Effector CD8-positive, alpha-beta T cell (primary cell): ENCODE data around the gene SBF2.
"Not testable (repeated sequence)": the region's sequence is repeated elsewhere in the genome, so short reads cannot be mapped to it uniquely, and the experiment has no call there.

Experiments used
- DNase-seq: peaks from one replicate; lab custom pipeline; 2025; lab: John Stamatoyannopoulos, UW

SBF2 gene

DNA sequence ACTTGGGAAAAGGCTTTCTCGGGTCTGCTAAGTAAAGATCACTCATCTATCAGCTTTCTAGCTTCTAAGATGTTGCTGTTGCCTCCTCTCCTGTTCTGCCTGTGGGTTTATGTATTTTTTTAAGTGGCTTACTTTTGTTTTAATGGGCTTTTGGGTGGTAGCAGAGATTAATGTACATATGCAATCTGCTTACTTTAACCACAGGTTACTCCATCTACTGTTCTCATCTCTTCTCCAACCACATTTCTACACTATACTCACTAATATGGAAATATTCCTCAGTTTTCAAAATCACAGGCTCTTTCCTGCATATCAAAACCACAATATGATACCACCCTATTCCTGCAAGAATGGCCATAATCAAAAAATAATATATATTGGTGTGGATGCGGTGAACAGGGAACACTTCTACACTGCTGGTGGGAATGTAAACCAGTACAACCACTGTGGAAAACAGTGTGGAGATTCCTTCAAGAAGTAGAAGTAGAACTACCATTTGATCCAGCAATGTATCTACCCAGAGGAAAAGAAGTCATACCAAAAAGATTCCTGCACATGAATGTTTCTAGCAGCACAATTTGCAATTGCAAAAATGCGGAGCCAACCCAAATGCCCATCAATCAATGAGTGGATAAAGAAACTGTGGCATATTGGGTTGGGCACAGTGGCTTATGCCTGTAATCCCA is 341.4 kb downstream of the SBF2 start:
- no peak for DNase-seq

DNA sequence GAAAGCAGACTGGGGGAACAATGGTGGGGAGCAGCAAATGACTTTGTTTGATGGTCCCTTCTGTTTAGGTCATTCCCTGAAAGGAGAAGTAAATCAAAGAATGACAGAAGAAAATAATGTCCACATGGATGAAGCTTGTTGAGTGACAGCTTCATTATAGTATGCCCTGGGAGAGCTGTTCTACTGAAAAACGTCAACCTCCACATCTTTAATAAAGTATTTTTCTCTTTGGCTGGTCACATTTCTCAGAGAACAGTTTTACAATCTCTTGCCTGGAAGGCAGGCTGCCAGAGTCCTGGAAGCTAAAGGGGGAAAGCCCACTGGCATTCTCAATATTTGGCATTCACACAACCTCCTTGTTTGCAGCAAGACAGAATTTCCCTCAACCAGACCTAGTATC is 342.2 kb downstream of the SBF2 start:
- DNase-seq, result no peak

DNA sequence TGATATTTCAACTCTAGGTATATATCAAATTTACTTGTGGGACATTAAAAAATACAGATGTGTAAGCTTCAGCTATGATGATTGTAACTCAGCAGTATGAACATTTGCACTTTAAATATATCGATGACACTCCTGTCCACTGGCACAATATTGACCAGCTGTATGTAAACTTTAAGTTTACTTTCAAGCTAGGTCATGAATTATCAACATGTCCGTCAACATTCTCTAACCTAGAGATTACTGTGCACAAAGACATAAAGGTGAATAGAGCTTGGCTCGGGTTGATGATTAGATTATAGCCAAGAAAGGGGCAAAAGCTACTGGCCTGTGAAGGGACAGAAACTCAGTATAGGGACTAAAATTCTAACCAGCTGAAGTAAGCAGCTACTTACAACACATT is 343.6 kb downstream of the SBF2 start:
- DNase-seq, result no peak

DNA sequence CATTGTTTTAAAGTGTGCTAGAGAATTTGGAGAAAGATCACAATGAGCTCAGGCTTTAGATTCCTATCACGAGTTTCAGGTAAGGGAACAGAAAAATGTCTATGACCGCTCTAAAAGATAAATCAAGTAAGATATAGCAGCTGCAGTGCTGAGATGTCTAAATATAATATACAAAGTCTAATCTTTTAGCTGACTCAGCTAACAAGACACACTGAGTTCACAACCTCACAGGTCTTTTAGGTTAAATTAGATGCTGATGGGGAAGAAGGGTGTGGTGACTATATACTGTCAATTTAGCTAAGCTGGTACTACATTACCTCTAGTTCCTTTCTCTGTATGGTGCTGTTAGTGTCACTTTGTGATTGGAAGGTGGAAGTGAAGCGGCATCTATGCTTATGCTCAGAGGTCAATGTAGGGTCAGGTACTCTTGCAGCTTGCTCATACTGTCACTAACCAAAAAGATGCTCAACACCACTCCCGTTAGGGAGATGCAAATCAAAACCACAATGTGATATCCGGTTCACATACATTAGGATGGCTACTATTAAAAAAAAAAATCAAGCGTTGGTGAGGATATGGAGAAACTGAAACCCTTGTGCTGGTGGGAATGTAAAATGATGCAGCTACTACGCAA is 346.7 kb downstream of the SBF2 start:
- no peak for DNase-seq

DNA sequence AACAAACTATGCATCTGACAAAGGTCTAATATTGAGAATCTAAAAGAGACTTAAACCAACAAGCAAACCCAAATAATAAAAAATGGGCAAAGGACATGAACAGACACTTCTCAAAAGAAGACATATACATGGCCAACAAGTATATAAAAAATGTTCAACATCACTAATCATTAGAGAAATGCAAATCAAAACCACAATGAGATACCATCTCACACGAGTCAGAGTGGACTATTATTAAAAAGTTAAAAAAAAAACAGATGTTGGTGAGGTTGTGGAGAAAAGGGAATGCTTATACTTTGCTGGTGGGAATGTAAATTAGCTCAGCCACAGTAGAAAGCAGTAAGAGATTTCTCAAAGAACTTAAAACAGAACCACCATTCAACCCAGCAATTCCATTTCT is 348.3 kb downstream of the SBF2 start:
- not testable (repeated sequence) for DNase-seq

DNA sequence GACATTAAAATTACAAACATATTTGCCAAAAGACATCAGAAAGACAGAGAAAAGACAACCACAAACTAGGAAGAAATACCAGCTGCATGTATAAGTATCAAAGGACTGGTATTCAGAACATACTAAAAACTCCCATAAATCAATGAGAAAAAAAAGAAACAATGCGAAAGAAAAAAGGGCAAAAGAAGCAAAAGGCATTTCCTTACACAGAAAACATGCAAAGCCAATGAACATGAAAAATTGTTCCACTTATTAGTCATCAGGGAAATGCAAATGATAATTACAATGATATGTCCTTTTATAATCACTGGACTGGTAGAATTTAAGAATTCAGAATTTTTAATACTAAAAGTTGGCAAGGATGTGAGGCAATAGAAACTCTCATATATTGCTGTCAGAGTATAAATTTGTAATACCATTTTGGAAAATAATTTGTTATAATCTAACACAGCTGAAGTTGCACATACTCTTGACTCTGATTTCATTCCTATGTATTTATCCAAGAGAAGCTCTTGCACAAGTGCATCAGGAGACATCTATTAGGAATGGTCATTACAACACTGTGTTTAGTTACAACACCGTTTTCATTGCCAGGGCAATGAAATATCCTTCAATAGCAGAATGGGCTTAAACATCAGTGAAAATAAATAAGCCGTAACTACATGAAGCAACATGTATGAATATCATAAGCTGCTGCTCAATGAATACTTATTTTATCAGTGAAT is 350.5 kb downstream of the SBF2 start:
- no peak for DNase-seq

DNA sequence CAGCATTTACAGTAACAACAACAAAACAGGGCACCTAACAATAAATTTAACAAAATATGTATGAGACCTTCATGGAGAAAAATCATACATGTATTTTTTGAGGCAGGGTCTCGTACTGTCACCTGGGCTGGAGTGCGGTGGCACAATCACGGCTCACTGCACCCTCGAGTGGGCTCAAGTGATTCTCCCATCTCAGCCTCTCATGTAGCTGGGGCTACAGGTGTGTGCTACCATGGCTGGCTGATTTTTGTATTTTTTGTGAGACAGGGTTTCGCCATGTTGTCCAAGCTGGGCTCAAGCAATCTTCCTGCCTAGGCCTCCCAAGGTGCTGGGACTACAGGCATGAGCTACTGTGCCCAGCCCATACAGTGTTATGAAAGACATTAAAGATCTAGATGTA is 352.0 kb downstream of the SBF2 start:
- DNase-seq, result no peak

DNA sequence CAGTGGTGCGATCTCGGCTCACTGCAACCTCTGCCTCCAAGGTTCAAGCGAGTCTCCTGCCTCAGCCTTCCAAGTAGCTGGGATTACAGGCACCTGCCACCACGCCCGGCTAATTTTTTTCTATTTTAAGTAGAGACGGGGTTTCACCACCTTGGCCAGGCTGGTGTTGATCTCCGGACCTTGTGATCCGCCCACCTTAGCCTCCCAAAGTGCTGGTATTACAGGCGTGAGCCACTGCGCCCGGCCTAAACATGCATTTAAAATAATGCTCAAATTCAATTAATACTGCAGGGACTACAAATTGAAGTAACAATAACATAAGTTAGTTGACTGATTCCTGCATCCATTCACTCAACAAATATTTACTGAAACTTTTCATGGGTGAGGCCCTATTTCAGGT is 354.9 kb downstream of the SBF2 start:
- not testable (repeated sequence) for DNase-seq

DNA sequence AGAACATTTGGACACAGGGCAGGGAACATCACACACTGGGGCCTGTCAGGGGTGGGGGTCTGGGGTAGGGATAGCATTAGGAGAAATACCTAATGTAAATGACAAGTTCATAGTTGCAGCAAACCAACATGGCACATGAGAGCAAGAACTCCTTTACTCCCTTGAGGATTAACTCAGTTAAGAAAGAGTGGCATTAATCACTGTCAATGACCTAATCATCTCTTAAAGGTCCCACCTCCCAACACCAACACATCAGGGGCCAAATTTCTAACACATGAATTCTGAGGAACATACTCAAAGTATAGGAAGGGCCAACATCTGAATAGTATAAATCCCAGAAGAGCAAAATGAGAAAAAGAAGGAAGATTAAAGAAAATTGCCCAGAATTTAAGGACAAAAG is 357.3 kb downstream of the SBF2 start:
- no peak for DNase-seq

DNA sequence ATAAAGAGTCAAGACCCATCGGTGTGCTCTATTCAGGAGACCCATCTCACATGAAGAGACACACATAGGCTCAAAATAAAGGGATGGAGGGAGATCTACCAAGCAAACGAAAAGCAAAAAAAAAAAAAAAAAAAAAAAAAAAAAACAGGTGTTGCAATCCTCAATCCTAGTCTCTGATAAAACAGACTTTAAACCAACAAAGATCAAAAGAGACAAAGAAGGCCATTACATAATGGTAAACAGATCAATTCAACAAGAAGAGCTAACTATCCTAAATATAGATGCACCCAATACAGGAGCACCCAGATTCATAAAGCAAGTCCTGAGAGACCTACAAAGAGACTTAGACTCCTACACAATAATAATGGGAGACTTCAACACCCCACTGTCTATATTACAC is 361.2 kb downstream of the SBF2 start:
- DNase-seq, result not testable (repeated sequence)

DNA sequence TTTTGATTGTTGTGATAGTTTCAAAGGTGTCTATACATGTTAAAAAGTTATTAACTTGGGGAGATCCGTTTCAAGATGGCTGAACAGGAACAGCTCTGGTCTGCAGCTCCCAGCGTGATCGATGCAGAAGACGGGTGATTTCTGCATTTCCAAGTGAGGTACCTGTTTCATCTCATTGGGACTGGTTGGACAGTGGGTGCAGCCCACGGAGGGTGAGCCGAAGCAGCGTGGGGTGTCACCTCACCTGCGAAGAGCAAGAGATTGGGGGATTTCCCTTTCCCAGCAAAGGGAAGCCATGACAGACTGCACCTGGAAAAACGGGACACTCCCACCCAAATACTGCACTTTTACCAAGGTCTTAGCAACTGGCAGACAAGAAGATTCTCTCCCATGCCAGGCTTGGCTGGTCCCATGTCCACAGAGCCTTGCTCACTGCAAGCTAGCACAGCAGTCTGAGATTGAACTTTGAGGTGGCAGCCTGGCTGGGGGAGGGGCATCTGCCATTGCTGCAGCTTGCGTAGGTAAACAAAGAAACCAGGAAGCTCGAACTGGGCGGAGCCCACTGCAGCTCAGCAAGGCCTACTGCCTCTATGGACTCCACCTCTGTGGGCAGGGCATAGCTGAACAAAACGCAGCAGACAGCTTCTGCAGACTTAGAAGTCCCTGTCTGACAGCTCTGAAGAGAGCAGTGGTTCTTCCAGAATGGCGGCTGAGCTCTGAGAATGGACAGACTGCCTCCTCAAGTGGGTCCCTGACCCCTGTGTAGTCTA is 363.3 kb downstream of the SBF2 start:
- DNase-seq, result not testable (repeated sequence)

DNA sequence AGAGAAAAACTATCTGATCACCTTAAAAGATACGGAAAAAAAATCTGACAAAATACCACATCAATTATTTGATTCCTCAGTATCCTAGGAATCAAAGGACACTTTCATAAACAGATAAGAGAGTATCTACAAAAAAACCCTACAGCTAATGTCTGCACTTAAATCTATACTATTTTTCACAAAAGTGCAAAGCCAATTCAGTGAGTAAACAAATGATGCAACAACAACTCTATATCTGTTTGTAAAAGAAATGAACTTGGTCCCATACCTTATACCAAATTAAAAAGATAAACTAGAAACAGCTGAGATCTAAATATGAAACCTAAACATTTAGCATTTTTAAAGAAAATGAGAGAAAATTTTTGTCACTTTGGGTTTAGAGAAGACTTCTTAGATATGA is 366.3 kb downstream of the SBF2 start:
- DNase-seq, result no peak

DNA sequence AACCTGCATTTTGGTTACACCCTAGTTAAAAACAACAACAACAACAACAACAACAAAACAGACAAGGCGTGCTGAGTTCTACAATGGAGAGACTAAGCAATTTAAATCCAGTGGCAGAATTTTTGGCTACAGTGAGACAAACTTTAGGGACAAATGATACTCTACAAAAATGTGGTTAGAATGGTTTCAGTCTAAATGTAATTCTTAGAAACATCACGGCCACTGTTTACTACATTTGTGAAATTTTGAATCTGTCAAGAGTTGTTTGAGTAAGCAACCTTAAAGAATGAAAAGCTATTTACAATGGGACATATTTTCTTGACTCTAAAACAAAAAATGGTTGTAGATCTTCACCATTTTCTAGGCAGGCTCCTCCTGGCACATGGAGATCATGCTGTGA is 370.7 kb downstream of the SBF2 start:
- DNase-seq, result no peak

DNA sequence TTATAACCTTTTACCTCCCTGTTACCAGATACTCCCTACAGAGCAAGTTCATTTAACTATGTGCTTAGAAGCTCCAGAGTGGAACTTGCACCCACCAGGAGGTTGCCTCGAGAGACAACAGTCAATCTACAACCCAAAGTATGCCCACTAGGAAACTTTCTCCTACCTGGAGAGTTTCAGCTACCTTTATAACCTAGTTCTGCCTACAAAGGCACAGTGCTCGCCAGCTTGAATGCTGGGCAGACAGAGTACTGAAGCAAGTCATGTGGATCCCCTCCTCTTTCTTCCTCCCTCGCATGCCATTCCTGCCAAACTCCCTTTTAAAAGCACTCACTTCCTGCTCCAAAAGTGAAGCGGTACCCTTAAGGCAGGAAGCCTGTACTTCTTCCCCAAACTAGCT is 371.2 kb downstream of the SBF2 start:
- no peak for DNase-seq

DNA sequence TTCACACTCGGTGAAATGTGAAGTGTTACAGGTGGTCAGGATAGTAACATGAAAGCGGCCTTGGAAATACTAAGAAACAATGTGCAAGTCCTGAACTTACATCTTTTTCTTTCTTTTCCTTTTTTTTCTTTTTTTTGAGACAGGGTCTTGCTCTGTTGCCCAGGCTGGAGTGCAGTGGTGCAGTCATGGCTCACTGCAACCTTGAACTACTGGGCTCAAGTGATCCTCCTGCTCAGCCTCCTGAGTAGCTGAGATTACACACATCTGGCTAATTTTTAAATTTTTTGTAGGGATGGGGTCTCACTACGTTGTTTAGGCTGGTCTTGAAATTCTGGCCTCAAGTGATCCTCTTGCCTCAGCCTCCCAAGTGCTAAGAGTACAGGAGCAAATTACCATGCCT is 377.5 kb downstream of the SBF2 start:
- no peak for DNase-seq

DNA sequence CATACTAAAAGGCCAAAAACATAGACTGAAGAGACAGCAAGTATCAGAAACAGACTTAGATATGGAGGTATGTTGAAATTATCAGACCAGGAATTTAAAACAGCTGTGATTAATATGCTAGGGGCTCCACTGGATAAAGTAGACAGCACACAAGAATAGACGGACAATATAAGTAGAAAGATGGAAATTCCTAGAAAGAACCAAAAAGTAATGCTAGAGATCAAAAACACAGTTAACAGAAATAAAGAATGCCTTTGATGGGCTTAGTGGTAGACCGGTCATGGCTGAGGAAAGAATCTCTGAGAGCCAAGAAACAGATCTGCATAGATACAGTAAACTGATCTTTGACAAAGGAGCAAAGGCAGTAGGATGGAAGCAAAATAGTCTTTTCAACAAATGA is 380.0 kb downstream of the SBF2 start:
- DNase-seq, result no peak

DNA sequence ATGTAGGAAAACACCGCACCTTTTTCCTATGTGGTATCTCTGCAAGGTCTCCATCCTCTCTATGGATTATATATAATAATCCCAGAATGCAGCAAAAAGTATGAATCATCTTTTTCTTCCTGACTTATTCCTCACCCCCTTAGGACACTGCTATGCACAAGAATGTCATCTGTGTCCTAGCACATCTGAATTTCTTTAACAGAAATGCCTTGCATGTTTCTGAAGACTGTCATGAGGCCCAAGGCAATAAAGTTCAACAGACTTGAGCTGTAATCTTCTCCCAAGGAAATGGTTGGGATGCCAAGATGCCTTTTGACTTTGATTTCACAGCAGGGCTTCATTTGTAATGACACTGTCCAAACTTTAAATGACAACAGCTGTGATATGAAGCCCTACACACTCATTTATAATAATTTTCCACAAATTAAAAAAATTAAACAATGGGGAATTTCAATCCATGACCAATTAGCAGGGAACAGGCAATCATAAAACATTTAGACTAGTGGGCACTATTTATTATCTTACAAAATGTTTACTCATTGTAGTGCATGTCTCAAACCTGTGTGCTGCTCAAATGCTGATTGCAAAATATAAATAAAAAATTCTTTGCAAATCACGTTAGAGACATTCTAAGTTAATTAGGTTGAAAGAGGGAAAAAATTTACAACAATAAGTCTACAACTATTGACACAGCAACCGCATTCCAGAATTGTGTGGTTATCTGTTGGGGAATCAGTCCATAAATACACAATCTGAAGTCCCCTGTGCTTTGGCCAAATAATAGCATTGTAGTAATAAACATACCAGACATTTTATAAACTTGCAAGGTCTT is 387.8 kb downstream of the SBF2 start:
- DNase-seq, result no peak

DNA sequence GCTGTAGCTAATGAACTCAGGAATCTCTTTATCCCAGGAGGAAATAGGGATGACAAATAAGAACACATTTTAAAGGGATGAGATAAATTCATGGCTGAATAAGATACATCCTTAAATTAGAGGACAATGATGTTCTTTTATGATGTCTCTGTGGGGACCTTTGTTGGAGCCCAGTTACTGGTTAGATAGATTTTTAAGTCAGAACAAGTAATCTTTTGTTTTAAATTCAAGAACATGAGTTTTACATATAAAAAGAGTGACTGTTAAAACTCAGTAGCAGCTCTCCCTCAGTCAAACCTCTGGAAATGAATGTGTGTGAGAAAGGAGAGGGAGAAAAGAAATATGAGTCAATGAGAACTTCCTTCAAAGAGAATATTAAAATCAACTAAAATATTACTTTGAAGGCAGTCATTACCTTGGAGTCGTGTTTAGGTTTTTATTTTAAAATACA is 388.5 kb downstream of the SBF2 start:
- DNase-seq, result no peak

DNA sequence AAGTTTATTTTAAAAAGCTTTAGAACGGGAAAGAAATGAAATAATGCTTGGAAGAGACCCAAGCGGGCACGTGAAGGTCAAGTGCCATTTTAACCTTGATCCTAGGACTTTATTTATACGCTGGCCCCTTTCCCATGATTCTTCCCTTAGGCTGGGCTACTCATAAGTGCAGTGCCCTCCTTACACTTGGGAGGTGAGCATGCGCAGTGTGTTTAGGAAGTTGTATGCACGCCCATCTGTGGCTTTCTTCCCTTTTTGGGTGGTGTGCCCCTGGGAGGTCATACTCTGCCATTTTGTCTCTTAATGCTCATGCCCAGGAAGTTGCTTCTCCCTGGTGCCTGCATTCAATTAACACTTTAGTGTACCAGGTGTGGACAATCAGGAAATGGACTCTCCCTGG is 390.4 kb downstream of the SBF2 start:
- DNase-seq, result no peak

DNA sequence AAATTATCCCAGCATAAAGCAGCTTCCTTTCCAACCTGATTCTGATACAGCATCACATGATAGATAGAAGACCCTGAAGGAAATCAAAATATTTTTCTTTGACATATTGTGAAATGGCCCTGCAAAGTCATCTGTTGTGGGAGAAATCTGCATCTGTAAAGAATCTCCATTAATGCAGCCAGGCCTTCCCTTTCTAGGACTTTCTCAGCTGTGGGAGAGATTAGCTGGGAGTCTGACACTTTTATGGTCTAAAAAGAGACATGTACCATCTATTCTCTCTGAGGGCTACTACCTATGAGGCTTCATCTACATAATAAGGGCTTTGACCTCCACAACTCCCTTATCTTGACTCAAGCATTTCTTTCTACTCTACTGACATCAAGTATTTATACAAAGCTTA is 392.1 kb downstream of the SBF2 start:
- no peak for DNase-seq

DNA sequence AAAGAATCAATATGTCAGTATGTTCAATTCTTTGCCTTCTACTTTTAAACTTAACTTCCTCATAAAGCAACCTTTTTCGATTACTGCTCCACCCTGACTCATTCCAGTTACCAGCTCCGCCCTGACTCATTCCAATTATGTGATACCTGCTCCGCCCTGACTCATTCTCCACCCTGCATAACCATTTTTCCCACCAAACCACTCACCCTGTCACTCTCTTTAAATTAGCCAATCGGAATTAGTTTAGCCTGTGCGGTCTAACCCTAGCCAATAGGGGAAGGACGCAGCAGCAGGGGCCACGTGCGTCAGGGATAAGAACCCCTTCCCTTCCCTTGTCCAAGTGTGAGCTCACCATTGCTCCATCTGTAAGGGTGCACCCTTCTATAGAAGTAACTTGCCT is 393.8 kb downstream of the SBF2 start:
- not testable (repeated sequence) for DNase-seq

DNA sequence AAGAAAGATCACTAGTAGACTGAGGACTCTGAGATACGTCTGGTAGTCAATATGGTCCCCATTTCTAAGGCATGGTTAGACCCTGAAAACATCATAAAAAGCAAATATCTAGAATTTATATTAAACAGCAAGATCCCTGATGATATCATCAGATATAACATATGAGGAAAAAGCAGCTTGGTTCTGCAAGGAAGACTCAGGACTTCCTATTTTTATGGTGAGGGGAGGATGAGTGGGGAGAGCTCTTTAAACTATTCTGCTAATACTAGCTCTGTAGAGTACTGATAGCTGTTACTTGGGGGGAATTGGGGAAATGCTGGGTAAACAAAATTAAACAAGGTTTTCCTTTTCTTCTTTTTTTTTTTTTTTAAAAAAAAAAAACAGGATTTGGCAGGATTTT is 394.3 kb downstream of the SBF2 start:
- no peak for DNase-seq
